Activated CD4-positive, alpha-beta T cell treated with anti-CD3 and anti-CD28 coated beads, Interleukin-2, amount 50 U/mL, for 48 hours (primary cell): ENCODE data around the gene AACS.

Experiments
- DNase-seq, 2 experiments: peaks; one replicate each; pipeline ENCODE4 v3.0.0-alpha.2; 2020

AACS gene

GRCh38 chr12:125187148-125187745, 122.0 kb downstream of the AACS start:
- DNase-seq = no peak

- no peak for DNase-seq
Observed at GRCh38 chr12:125187780-125188741, 122.8 kb downstream of the AACS start.

GRCh38 chr12:125189015-125189414, 123.8 kb downstream of the AACS start:
- DNase-seq = no peak

GRCh38 chr12:125189502-125189901, 124.3 kb downstream of the AACS start:
- no peak for DNase-seq

GRCh38 chr12:125191361-125192087, 126.3 kb downstream of the AACS start:
- no peak for DNase-seq

GRCh38 chr12:125192690-125193221, 127.5 kb downstream of the AACS start:
- no peak for DNase-seq
